Measurements from ENCODE around the gene CSGALNACT2. TPM values are rescaled to one million over a fixed set of nuclear protein-coding genes. Genes with fewer than 3 reads are reported as not detected.
A peak's percentile ranks its signal among the peaks of the same experiment; 100 is the strongest.

Gene CSGALNACT2
- total RNA-seq, 1 experiment from 2014 or later: 4.1 TPM

GRCh38 chr10:43186150-43186549 lies 47.9 kb downstream of the CSGALNACT2 start:
- no peak for DNase-seq (ENCODE audit: low read depth)

GRCh38 chr10:43187213-43187612 lies 49.0 kb downstream of the CSGALNACT2 start:
- no peak for DNase-seq (ENCODE audit: low read depth)

DNA sequence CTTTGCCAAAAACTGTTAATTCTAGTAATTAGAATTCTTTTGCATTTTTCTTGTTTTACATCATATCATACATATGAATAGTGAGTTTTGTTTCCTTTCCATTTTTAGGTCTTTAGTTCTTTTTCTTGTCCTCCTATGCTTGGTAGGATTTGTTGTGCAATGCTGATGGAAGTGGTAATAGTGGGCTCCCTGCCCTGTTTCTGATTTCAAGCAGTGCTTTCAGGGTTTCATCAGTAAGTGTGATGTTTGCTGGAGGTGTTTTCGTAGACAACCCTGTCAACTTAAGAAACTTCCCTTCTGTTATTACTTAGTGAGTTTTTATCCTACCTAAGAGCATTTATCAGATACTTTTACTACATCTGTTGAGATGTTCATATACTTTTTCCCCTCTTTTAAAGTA lies 50.5 kb downstream of the CSGALNACT2 start:
- DNase-seq (ENCODE audit: low read depth): no peak

DNA sequence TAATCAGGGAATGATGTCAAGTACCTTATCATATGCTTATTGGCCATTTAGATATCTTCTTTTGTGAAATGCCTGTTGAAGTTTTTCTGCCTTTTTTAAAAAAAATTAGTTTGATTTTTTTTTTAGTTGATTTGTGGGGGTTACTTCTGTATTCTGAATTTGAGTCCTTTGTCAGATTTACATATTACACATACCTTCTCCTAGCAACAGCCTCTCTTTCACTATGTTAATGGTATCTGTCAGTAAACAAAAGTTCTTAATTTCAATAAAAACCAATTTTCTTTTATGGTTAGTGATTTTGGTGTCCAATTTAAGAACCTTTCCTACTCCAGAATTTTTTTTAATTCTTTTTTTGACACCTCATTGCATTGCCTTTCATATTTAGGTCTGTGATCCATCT lies 52.0 kb downstream of the CSGALNACT2 start:
- DNase-seq (ENCODE audit: low read depth): no peak

- no peak for DNase-seq (ENCODE audit: low read depth)
Observed at GRCh38 chr10:43190775-43191174, 52.5 kb downstream of the CSGALNACT2 start.

GRCh38 chr10:43192884-43193283 lies 54.6 kb downstream of the CSGALNACT2 start:
- no peak for DNase-seq (ENCODE audit: low read depth)

GRCh38 chr10:43193496-43194080 lies 55.3 kb downstream of the CSGALNACT2 start:
- no peak for DNase-seq (ENCODE audit: low read depth)

DNA sequence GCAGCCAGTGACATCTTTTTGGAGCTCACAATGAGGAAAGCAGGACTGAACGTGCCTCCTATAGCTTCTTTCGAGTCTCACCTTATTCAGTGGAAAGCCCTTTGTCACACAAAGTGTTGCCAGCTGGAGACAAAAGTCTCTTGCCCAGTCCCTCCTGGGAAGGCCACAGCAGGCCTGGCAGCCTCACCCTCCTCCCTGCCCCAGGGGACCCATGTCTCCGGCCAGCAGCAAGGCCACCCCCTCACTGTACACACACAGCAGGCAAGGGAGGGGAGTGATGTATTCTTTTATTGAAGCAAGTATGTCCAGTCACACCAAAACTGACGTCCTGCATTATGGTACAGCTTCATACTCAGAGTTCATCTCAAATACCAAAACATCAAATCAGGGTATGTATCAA lies 56.0 kb downstream of the CSGALNACT2 start:
- no peak for DNase-seq (ENCODE audit: low read depth)

DNA sequence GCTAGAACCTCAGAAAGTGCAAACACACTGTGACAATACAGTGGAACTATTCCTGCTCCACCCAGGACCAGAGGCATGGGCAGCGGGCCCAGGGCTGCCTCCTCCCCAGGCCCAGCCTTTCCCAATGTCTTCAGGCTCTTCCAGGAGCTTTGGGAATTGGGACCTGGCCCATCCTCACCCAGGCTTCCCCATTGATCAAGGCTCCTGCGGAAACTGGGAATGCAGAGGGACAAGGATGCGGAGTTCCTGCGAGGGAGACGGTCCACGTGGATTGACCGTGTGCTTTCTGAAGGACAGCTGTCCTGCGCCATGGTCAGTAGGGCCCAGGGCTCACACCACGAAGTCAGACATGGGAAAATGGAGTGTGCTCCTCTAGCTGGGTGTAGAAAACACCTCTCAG lies 56.6 kb downstream of the CSGALNACT2 start:
- no peak for DNase-seq (ENCODE audit: low read depth)

DNA sequence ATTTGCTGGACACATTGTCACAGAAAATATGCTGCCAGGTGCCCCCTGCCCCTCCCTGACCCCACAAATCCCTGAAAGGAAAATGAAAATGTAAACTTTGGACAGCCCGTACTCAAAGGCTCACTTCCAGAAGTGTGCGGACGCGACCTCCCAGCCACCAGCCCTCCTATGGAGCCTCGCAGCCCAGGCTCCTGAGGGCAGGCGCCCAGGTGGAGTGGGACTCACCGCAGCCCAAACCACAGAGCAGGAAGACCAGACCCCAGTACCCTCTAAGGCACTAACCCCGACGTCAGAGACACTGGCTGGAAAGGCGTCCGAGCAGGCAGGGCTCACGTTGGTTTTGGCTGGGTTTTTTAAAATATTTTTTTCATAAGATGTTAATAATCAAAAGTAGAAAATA lies 57.3 kb downstream of the CSGALNACT2 start:
- DNase-seq (ENCODE audit: low read depth): no peak

- DNase-seq (ENCODE audit: low read depth): no peak
Observed at GRCh38 chr10:43196131-43196980, 58.1 kb downstream of the CSGALNACT2 start.

GRCh38 chr10:43196981-43197833 lies 59.0 kb downstream of the CSGALNACT2 start:
- DNase-seq (ENCODE audit: low read depth): no peak

DNA sequence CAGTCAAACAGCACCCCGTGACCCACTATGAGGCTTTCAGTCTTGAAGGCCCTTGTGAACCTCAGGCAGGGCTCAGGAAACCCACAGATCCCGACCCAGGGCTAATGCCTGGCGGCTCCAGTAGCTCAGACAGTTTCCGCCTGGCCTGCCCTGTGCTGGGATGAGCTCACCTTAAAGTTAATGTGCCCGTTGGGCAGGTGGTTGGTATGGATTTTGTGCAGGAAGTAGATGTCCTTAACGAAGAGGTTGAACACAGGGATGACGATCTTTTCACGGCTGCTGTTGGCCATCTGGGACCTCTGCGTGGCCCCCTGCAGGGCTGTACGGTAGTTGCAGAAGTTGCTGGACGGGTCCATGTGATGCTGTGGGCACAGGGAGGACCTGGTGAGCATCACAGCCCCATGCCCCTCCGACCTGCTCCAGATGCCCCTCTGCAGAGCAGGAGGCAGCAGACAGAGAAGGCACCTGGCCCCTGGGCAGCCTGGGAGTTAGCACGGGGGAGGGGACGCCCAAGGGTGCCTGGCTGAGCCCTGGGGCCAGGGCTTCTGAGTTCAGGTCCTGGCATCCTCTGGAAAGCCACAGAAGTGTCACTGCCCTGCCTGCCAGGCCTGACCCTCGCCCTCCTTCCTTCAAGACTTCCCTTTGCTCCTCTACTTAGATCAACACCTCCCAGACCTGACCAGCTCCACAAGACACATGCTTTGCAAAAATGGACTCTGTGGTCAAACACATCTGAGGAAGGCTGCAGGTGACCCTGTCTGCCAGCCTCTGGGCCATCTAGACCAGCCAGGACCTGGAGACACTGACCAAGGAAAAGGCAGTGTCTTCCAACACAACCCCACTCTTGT lies 59.8 kb downstream of the CSGALNACT2 start:
- no peak for DNase-seq (ENCODE audit: low read depth)

- DNase-seq (ENCODE audit: low read depth): no peak
Observed at GRCh38 chr10:43198682-43199005, 60.4 kb downstream of the CSGALNACT2 start.

DNA sequence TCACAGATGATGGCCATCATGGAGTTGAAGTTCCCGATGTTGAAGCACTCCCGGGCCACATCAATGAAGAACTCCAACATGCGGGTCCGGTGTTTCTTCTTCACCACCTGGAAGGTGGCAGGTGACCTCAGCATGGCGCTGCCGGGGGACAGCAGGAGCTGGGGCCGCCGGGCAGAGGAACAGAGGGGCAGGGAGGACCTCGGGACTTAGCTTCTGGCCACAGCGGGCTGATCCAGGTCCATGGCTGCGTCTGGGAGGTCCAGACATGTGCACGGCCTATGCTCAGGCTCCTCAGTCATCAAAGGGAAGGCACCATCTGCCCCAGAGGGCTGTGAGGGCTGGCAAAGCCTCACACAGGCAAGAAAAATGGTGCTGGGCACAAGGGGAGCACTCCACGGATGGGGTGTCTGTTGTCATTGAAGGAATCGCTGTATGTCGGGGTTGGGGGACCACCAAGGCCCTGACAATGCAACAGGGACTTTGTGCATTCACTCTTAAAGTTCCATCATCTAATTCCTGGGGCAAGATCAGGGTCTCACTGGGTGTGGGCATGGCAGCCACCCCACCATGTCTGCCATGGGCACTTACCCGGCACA lies 60.9 kb downstream of the CSGALNACT2 start:
- DNase-seq (ENCODE audit: low read depth): no peak

DNA sequence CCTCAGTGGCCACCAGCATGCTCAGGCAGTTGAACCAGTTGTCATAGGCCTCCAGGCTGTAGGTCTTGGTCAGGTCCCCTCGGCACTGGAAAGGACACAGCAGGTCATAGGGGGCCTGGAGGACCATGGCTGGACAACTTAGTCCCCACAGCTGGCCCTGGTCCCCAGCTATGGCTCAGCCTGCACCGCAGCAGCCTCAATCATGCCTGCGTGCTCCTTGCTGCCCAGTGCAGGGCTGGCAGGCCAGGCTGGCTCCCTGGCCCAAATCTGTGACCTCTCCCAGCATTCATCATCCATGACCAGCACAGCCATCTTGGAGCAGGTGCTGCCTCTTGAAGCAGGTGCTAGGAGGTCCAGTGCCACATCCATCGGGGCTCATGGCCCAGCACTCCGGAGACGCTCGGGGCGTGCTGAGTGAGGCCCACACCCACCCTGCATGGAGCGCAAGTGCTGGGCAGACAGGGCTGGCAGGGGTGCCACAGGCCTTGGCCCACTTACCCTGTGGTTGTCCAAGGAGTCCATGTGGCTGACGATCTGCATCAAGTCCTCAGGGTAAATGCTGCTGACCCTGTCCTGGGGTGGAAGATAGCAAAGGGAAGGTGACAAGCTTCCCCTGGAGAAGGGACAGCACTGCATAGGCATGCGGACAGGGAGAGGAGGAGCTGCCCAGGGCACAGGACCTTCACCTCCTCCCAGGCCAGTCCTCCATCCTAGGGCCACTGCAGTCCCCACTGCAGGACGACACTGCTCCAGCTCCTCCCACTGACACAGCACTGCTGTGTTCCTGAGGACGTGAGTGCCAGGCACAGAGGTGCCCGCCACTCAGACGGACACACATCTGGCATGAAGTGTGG lies 61.7 kb downstream of the CSGALNACT2 start:
- no peak for DNase-seq (ENCODE audit: low read depth)

GRCh38 chr10:43200538-43201390 lies 62.5 kb downstream of the CSGALNACT2 start:
- DNase-seq (ENCODE audit: low read depth): no peak

DNA sequence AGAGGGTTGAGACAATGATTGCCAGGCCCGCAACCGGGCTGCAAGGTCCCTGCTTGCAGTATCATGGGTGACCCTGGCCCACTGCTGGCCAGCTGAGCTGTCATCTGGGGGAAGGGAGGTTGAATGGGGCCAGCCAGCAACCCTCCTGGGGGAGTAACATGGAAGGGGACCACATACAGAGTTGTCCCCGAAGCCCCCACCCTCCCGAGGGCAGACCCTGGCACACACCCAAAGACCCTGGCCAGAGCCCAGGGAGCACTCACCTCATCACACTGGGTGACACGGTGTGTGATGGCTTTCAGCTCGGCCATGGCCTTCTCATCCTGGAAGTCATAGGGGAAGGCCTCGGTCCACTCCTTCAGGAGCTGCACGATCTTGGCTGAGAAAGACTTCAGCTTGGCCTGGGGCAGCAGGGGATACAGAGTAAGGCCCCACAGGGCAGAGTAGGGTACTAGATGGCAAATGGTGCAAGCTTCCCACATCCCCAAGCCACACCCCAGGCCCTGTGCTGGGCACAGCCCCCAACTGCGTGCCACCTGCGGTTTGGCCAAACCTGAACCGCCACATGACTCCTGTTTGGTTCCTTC lies 63.4 kb downstream of the CSGALNACT2 start:
- no peak for DNase-seq (ENCODE audit: low read depth)

GRCh38 chr10:43202224-43202656 lies 64.0 kb downstream of the CSGALNACT2 start:
- peak; percentile 33 for DNase-seq (ENCODE audit: low read depth)

Measured in Daoy (cell line).